Liver (tissue), 9 donors: ENCODE data around the gene ADRA1B. TPM values are rescaled to one million over a fixed set of nuclear protein-coding genes. Genes with fewer than 3 reads are reported as not detected.

ENCODE experiments used
- DNase-seq: peaks from one replicate; pipeline ENCODE4 v3.0.0-alpha.2; 2017; ENCODE audit warnings: low spot score
- H3K27ac ChIP-seq, 2 donors: one replicate each; pipeline ENCODE4 v1.7.0; 2013; ENCODE audit warnings: inconsistent platforms in 2 of 2, low read length in 2 of 2, control low read depth in 1 of 2, low read depth in 1 of 2, mild to moderate bottlenecking in 1 of 2
- H3K27me3 ChIP-seq, 4 donors: one replicate each; pipeline versions ENCODE4 v1.6.1 to v1.7.0; 2013; ENCODE audit warnings: low read length in 3 of 4, inconsistent platforms in 1 of 4, mild to moderate bottlenecking in 1 of 4, moderate library complexity in 1 of 4; ENCODE audit not compliant: control insufficient read depth in 4 of 4, insufficient read depth in 4 of 4
- H3K36me3 ChIP-seq, 4 donors: one replicate each; pipeline versions ENCODE4 v1.6.1 to v1.7.0; 2013; ENCODE audit warnings: low read length in 3 of 4, mild to moderate bottlenecking in 3 of 4, low read depth in 1 of 4, moderate library complexity in 1 of 4; ENCODE audit not compliant: control insufficient read depth in 4 of 4, insufficient read depth in 3 of 4
- H3K4me1 ChIP-seq, 4 donors: one replicate each; pipeline versions ENCODE4 v1.6.1 to v1.7.0; 2013; ENCODE audit warnings: low read length in 3 of 4, mild to moderate bottlenecking in 3 of 4, moderate library complexity in 1 of 4; ENCODE audit not compliant: control insufficient read depth in 4 of 4, insufficient read depth in 4 of 4
- H3K4me3 ChIP-seq, 3 donors: one replicate each; pipeline versions ENCODE4 v1.6.1 to v1.7.0; 2013; ENCODE audit warnings: low read length in 3 of 3, control low read depth in 1 of 3, low read depth in 1 of 3, mild to moderate bottlenecking in 1 of 3
- H3K9ac ChIP-seq, 2 donors: one replicate each; pipeline ENCODE4 v1.7.0; 2013; ENCODE audit warnings: low read length in 2 of 2, mild to moderate bottlenecking in 2 of 2, moderate library complexity in 2 of 2, control low read depth in 1 of 2, low read depth in 1 of 2
- H3K9me3 ChIP-seq, 4 donors: one replicate each; pipeline versions ENCODE4 v1.6.1 to v1.7.0; 2013; ENCODE audit warnings: low read length in 3 of 4; ENCODE audit not compliant: control insufficient read depth in 4 of 4
- ATF3 ChIP-seq: IDR thresholded peaks from 2 replicates; pipeline ENCODE4 v1.6.1; 2016; ENCODE audit warnings: antibody characterized with exemption
- FOXA1 ChIP-seq: IDR thresholded peaks from 2 replicates; pipeline ENCODE4 v1.6.1; 2016; ENCODE audit warnings: antibody characterized with exemption
- FOXA2 ChIP-seq: IDR thresholded peaks from 2 replicates; pipeline ENCODE4 v1.6.1; 2016; ENCODE audit warnings: antibody characterized with exemption
- GABPA ChIP-seq, 2 donors: IDR thresholded peaks in 1 of 2; conservative IDR thresholded peaks in 1 of 2; 2 replicates each; pipeline ENCODE4 v1.6.1; 2016; ENCODE audit warnings: antibody characterized with exemption in 2 of 2, mild to moderate bottlenecking in 1 of 2, moderate library complexity in 1 of 2
- HNF4A ChIP-seq, 2 donors: conservative IDR thresholded peaks; 2 replicates each; pipeline ENCODE4 v1.6.1; 2016; ENCODE audit warnings: antibody characterized with exemption in 2 of 2, mild to moderate bottlenecking in 2 of 2
- JUND ChIP-seq, 2 donors: IDR thresholded peaks; 2 replicates each; pipeline ENCODE4 v1.6.1; 2016; ENCODE audit warnings: antibody characterized with exemption in 2 of 2
- MAX ChIP-seq: IDR thresholded peaks from 2 replicates; pipeline ENCODE4 v1.6.1; 2016; ENCODE audit warnings: antibody characterized with exemption
- NR2F2 ChIP-seq: IDR thresholded peaks from 2 replicates; pipeline ENCODE4 v1.6.1; 2016; ENCODE audit warnings: antibody characterized with exemption
- RXRA ChIP-seq, 2 donors: IDR thresholded peaks; 2 replicates each; pipeline ENCODE4 v1.6.1; 2017 to 2018; ENCODE audit warnings: antibody characterized with exemption in 2 of 2, mild to moderate bottlenecking in 1 of 2
- SP1 ChIP-seq: IDR thresholded peaks from 2 replicates; pipeline ENCODE4 v1.6.1; 2018; ENCODE audit warnings: antibody characterized with exemption, mild to moderate bottlenecking
- YY1 ChIP-seq: IDR thresholded peaks from 2 replicates; pipeline ENCODE4 v1.6.1; 2016; ENCODE audit warnings: antibody characterized with exemption, mild to moderate bottlenecking
- WGBS: extraction: QIAGEN DNeasy Blood & Tissue Kit; methylation state at CpG from one replicate; pipeline ENCODE4 v1.1.7; 2013; 5-methylcytosine and 5-hydroxymethylcytosine counted together
- polyA plus RNA-seq, 2 donors: library from polyadenylated mRNA; stranded (reverse) in 1 of 2; unstranded in 1 of 2; fragments of 200-250 nt in 1 of 2; fragments of >200 nt in 1 of 2; fragmentation: Nextera tagmentation in 1 of 2; extraction: Ambion mirVana in 1 of 2; gene quantifications; one replicate each; pipeline versions ENCODE4 v1.2.1 to v1.2.3, GENCODE V29; 2013 to 2015
- total RNA-seq, 2 donors: library from RNA; depleted of rRNA; stranded (reverse); fragments of >200 nt; gene quantifications; one replicate each; pipeline ENCODE4 v1.2.3, GENCODE V29; 2014
- TF ChIP-seq, protein P1 (sequence below): IDR thresholded peaks from 2 replicates; pipeline ENCODE4 v1.6.1; 2016; ENCODE audit warnings: antibody characterized with exemption
- TF ChIP-seq, protein P2 (sequence below): fragments of 150-350 bp; IDR thresholded peaks from 2 replicates; pipeline ENCODE4 v1.5.1; 2017; ENCODE audit warnings: improper control_type of control experiment, low read depth, low read length; ENCODE audit not compliant: missing input control
- TF ChIP-seq, protein P3 (sequence below): IDR thresholded peaks from 2 replicates; pipeline ENCODE4 v1.6.1; 2016; ENCODE audit warnings: antibody characterized with exemption, mild to moderate bottlenecking
- donor health status: healthy.
- donor health status: healthy.
- donor health status: healthy.
- donor health status: healthy.
- donor health status: healthy.

The ADRA1B gene
- total and polyA plus RNA-seq, 4 donors, result 0.70 to 13.1 (median 8.2) TPM

DNA sequence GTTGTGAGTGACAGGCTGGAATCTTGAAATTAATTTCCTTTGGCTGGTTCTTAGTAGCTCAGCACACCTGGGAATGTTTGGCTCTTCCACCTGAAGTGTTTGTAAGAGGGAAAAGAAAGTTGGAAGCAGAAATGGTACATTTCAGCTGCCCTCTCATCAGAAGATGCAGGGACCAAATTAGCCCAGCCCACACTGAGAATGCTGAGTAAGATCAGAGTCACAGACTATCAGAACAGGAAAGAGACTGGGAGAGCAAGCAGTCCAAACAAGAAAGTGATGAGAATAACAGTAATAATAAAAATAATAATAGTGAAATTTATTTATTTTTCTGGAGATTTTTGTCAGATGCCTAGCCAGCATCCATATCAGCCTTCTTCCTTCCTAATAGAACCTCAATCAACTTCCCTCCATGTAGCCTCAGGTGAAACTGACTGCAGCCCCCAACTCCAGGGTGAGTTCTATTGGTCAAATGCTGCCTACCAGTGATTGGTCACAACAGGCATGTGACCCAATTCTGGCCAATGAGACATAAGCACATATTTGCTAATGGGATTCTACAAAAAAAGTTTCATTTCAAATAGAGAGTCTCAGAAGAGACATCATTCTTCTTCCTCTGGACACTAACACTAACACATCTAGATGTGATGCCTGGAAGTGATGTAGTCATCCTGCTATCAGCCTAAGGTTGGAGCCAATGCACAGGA, 31.2 kb upstream of the ADRA1B start:
- no peak overlapping the region for H3K9ac ChIP-seq
- H3K4me3 ChIP-seq, result no peak overlapping the region
- DNase-seq, result no peak
- TF ChIP-seq FOXA2 (no peak), JUND (IDR thresholded peaks at IDR 0.05) (no peak), YY1 (no peak), NR2F2 (no peak), FOXA1 (no peak), HNF4A (conservative IDR thresholded peaks at IDR 0.05) (no peak), SP1 (no peak), RXRA (IDR thresholded peaks at IDR 0.05) (no peak), GABPA (IDR thresholded peaks at IDR 0.05 in 1 of 2, conservative IDR thresholded peaks at IDR 0.05 in 1 of 2) (no peak)
- TF ChIP-seq, protein P1, sequence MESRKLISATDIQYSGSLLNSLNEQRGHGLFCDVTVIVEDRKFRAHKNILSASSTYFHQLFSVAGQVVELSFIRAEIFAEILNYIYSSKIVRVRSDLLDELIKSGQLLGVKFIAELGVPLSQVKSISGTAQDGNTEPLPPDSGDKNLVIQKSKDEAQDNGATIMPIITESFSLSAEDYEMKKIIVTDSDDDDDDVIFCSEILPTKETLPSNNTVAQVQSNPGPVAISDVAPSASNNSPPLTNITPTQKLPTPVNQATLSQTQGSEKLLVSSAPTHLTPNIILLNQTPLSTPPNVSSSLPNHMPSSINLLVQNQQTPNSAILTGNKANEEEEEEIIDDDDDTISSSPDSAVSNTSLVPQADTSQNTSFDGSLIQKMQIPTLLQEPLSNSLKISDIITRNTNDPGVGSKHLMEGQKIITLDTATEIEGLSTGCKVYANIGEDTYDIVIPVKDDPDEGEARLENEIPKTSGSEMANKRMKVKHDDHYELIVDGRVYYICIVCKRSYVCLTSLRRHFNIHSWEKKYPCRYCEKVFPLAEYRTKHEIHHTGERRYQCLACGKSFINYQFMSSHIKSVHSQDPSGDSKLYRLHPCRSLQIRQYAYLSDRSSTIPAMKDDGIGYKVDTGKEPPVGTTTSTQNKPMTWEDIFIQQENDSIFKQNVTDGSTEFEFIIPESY, result no peak
- no peaks in the 10 kb centered on the region for H3K27me3 ChIP-seq
- no peaks in the 10 kb centered on the region for H3K4me1 ChIP-seq
- peaks cover 0 to 3% (median under 1%) of the 10 kb centered on the region in 4 donors for H3K36me3 ChIP-seq
- no peaks in the 10 kb centered on the region for H3K9me3 ChIP-seq
- no peak overlapping the region for H3K27ac ChIP-seq

DNA sequence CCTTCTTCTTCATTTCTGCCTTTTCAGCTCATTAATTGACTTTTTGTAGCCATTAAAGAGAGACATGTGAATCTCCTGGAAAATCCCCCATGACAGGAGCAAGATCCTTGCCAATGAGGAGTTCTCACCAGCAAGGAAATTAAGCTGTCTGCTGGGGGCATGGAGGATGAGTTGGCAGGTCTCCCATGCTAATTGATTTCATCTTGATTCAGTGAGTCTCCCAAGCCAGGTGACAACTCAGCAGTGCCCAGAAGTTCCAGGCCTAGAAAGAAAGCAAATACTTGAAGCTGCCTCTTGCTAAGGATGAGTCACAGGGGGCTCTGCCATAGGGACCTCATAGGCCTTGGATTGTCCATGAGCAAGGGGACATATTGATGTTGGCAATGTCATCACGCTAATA, 30.0 kb upstream of the ADRA1B start:
- H3K9me3 ChIP-seq, result no peaks in the 10 kb centered on the region
- H3K4me3 ChIP-seq, result no peak overlapping the region
- TF ChIP-seq ATF3, result no peak
- TF ChIP-seq, protein P2, sequence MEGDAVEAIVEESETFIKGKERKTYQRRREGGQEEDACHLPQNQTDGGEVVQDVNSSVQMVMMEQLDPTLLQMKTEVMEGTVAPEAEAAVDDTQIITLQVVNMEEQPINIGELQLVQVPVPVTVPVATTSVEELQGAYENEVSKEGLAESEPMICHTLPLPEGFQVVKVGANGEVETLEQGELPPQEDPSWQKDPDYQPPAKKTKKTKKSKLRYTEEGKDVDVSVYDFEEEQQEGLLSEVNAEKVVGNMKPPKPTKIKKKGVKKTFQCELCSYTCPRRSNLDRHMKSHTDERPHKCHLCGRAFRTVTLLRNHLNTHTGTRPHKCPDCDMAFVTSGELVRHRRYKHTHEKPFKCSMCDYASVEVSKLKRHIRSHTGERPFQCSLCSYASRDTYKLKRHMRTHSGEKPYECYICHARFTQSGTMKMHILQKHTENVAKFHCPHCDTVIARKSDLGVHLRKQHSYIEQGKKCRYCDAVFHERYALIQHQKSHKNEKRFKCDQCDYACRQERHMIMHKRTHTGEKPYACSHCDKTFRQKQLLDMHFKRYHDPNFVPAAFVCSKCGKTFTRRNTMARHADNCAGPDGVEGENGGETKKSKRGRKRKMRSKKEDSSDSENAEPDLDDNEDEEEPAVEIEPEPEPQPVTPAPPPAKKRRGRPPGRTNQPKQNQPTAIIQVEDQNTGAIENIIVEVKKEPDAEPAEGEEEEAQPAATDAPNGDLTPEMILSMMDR, result no peak
- TF ChIP-seq, protein P3, sequence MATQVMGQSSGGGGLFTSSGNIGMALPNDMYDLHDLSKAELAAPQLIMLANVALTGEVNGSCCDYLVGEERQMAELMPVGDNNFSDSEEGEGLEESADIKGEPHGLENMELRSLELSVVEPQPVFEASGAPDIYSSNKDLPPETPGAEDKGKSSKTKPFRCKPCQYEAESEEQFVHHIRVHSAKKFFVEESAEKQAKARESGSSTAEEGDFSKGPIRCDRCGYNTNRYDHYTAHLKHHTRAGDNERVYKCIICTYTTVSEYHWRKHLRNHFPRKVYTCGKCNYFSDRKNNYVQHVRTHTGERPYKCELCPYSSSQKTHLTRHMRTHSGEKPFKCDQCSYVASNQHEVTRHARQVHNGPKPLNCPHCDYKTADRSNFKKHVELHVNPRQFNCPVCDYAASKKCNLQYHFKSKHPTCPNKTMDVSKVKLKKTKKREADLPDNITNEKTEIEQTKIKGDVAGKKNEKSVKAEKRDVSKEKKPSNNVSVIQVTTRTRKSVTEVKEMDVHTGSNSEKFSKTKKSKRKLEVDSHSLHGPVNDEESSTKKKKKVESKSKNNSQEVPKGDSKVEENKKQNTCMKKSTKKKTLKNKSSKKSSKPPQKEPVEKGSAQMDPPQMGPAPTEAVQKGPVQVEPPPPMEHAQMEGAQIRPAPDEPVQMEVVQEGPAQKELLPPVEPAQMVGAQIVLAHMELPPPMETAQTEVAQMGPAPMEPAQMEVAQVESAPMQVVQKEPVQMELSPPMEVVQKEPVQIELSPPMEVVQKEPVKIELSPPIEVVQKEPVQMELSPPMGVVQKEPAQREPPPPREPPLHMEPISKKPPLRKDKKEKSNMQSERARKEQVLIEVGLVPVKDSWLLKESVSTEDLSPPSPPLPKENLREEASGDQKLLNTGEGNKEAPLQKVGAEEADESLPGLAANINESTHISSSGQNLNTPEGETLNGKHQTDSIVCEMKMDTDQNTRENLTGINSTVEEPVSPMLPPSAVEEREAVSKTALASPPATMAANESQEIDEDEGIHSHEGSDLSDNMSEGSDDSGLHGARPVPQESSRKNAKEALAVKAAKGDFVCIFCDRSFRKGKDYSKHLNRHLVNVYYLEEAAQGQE, result no peak
- TF ChIP-seq JUND (IDR thresholded peaks at IDR 0.05), result no peak
- TF ChIP-seq MAX, result no peak
- no peak for TF ChIP-seq RXRA (IDR thresholded peaks at IDR 0.05)
- TF ChIP-seq FOXA2, result no peak
- H3K36me3 ChIP-seq, result peaks cover 0 to 3% (median under 1%) of the 10 kb centered on the region in 4 donors
- H3K4me1 ChIP-seq, result no peaks in the 10 kb centered on the region
- WGBS, result 97% methylated on average over 1 of the region's 1 CpG
- H3K27ac ChIP-seq, result no peak overlapping the region
- no peak for DNase-seq
- H3K9ac ChIP-seq, result no peak overlapping the region
- H3K27me3 ChIP-seq, result no peaks in the 10 kb centered on the region
